H7 (cell line): ENCODE results near the gene PREP. TPM values are rescaled to one million over a fixed set of nuclear protein-coding genes. Genes with fewer than 3 reads are reported as not detected.
"Not testable (repeated sequence)": the region's sequence is repeated elsewhere in the genome, so short reads cannot be mapped to it uniquely, and the experiment has no call there.

Experiments
- DNase-seq: peaks from one replicate; pipeline ENCODE4 v3.0.0; 2012
- H3K27me3 ChIP-seq: 2 replicates; pipeline ENCODE4 v1.6.0; 2011; ENCODE audit warnings: mild to moderate bottlenecking, low read length; ENCODE audit not compliant: control insufficient read depth, insufficient read depth
- H3K36me3 ChIP-seq: replicated peaks from 2 replicates; pipeline ENCODE4 v1.5.1; 2011; ENCODE audit warnings: low read length; ENCODE audit not compliant: control insufficient read depth, insufficient read depth
- H3K4me3 ChIP-seq: 2 replicates; pipeline ENCODE4 v1.5.1; 2011; ENCODE audit warnings: low read depth, mild to moderate bottlenecking, control low read depth, low read length, moderate library complexity; ENCODE audit not compliant: insufficient read depth
- total RNA-seq: library from RNA; depleted of rRNA; stranded (reverse); fragments of >200 nt; shearing (Covaris generic); gene quantifications from 2 replicates; pipeline ENCODE4 v1.2.3, GENCODE V29; 2014

The PREP gene
- total RNA-seq, 1 experiment from 2014 or later = 19.5 TPM

GRCh38 chr6:105416971-105417370 lies 14.1 kb upstream of the PREP start:
- not testable (repeated sequence) for H3K4me3 ChIP-seq, H3K36me3 ChIP-seq, DNase-seq, H3K27me3 ChIP-seq

- DNase-seq = no peak
- no peak overlapping the region for H3K4me3 ChIP-seq
- no peaks in the 10 kb centered on the region for H3K36me3 ChIP-seq
- H3K27me3 ChIP-seq = no peaks in the 10 kb centered on the region
These were observed 6.9 kb upstream of the PREP start for GRCh38 chr6:105409734-105410133.

GRCh38 chr6:105402090-105402938 lies 568 bp downstream of the PREP start:
- peak; percentile 49 for DNase-seq
- no peaks in the 10 kb centered on the region for H3K36me3 ChIP-seq
- no peaks in the 10 kb centered on the region for H3K27me3 ChIP-seq
- H3K4me3 ChIP-seq = peak overlapping the region; percentile 74

- H3K36me3 ChIP-seq = no peaks in the 10 kb centered on the region
- H3K27me3 ChIP-seq = no peaks in the 10 kb centered on the region
- H3K4me3 ChIP-seq = peak overlapping the region; percentile 74
- no peak for DNase-seq
These were observed 1.4 kb downstream of the PREP start for GRCh38 chr6:105401247-105402089.

- H3K27me3 ChIP-seq = no peaks in the 10 kb centered on the region
- no peak overlapping the region for H3K4me3 ChIP-seq
- H3K36me3 ChIP-seq = peaks cover 6% of the 10 kb centered on the region
- no peak for DNase-seq
These were observed 2.4 kb downstream of the PREP start for GRCh38 chr6:105400501-105400900.

- H3K36me3 ChIP-seq = peaks cover 6% of the 10 kb centered on the region
These were observed 4.0 kb downstream of the PREP start for GRCh38 chr6:105398859-105399258.

GRCh38 chr6:105397987-105398386 lies 4.9 kb downstream of the PREP start:
- peak; percentile 27 for DNase-seq
- H3K27me3 ChIP-seq = no peaks in the 10 kb centered on the region
- peaks cover 6% of the 10 kb centered on the region for H3K36me3 ChIP-seq
- H3K4me3 ChIP-seq = no peak overlapping the region

More at GRCh38 chr6:105398859-105399258, 4.0 kb downstream of the PREP start:
- no peak for DNase-seq
- H3K27me3 ChIP-seq = no peaks in the 10 kb centered on the region
- no peak overlapping the region for H3K4me3 ChIP-seq

GRCh38 chr6:105391705-105392104 lies 11.2 kb downstream of the PREP start:
- no peak for DNase-seq
- Histone ChIP-seq H3K4me3 (no peak overlapping the region), H3K27me3 (no peaks in the 10 kb centered on the region), H3K36me3 (peaks cover 6% of the 10 kb centered on the region)

GRCh38 chr6:105389543-105389942 lies 13.3 kb downstream of the PREP start:
- no peak overlapping the region for H3K4me3 ChIP-seq
- H3K27me3 ChIP-seq = no peaks in the 10 kb centered on the region
- H3K36me3 ChIP-seq = no peaks in the 10 kb centered on the region; the same call in 1 of the 2 replicates
- DNase-seq = no peak

GRCh38 chr6:105388392-105388791 lies 14.5 kb downstream of the PREP start:
- H3K4me3 ChIP-seq = no peak overlapping the region
- H3K36me3 ChIP-seq = no peaks in the 10 kb centered on the region; the same call in 1 of the 2 replicates
- no peak for DNase-seq
- H3K27me3 ChIP-seq = no peaks in the 10 kb centered on the region

GRCh38 chr6:105384004-105384403 lies 18.9 kb downstream of the PREP start:
- DNase-seq = no peak
- no peaks in the 10 kb centered on the region; the same call in 1 of the 2 replicates for H3K36me3 ChIP-seq
- H3K27me3 ChIP-seq = no peaks in the 10 kb centered on the region

GRCh38 chr6:105382958-105383357 lies 19.9 kb downstream of the PREP start:
- no peaks in the 10 kb centered on the region for H3K27me3 ChIP-seq
- no peak overlapping the region for H3K4me3 ChIP-seq
- no peaks in the 10 kb centered on the region for H3K36me3 ChIP-seq
- no peak for DNase-seq

More at GRCh38 chr6:105384004-105384403, 18.9 kb downstream of the PREP start:
- no peak overlapping the region for H3K4me3 ChIP-seq

- no peaks in the 10 kb centered on the region for H3K36me3 ChIP-seq
- no peaks in the 10 kb centered on the region for H3K27me3 ChIP-seq
- DNase-seq = no peak
- no peak overlapping the region for H3K4me3 ChIP-seq
These were observed 20.4 kb downstream of the PREP start for GRCh38 chr6:105382496-105382895.

- H3K4me3 ChIP-seq = no peak overlapping the region
These were observed 22.2 kb downstream of the PREP start for GRCh38 chr6:105380634-105381033.

GRCh38 chr6:105375797-105376196 lies 27.1 kb downstream of the PREP start:
- DNase-seq = no peak
- H3K36me3 ChIP-seq = peaks cover 5% of the 10 kb centered on the region
- no peak overlapping the region for H3K4me3 ChIP-seq
- H3K27me3 ChIP-seq = no peaks in the 10 kb centered on the region

More at GRCh38 chr6:105380634-105381033, 22.2 kb downstream of the PREP start:
- no peaks in the 10 kb centered on the region for H3K36me3 ChIP-seq
- no peak for DNase-seq
- no peaks in the 10 kb centered on the region for H3K27me3 ChIP-seq
